Motor neuron (in vitro differentiated cells): ENCODE results near the gene TOP2B. TPM values are rescaled to one million over a fixed set of nuclear protein-coding genes. Genes with fewer than 3 reads are reported as not detected.

Experiments
- ATAC-seq, 8 experiments: fragments of 200-7000 bp; cut with Tn5 transposase; replicated peaks in 6 of 8; 2 replicates each; pipeline ENCODE4 v1.8.0; 2021; ENCODE audit warnings: mild to moderate bottlenecking in 8 of 8, moderate library complexity in 8 of 8
- H3K27ac ChIP-seq, 2 donors: fragments of 250-450 bp; sonication (Bioruptor Pico); 2 replicates each; pipeline ENCODE4 v1.9.0; 2021; ENCODE audit warnings: antibody characterized with exemption in 2 of 2, mild to moderate bottlenecking in 2 of 2, moderate library complexity in 1 of 2
- H3K4me1 ChIP-seq, 2 donors: fragments of 250-450 bp; sonication (Bioruptor Pico); replicated peaks in 1 of 2; 2 replicates each; pipeline ENCODE4 v1.6.1; 2021; ENCODE audit warnings: antibody characterized with exemption in 2 of 2, mild to moderate bottlenecking in 2 of 2, moderate library complexity in 1 of 2
- H3K4me3 ChIP-seq, 5 donors: fragments of 250-450 bp; sonication (Bioruptor Pico); 2 replicates each; pipeline ENCODE4 v1.9.0; 2021; ENCODE audit warnings: antibody characterized with exemption in 5 of 5, mild to moderate bottlenecking in 5 of 5, moderate library complexity in 4 of 5
- WGBS, 10 experiments: fragments of 450-650 bp; shearing (Covaris generic); methylation state at CpG; one replicate each; pipeline ENCODE4 v1.0.0; 2022; 5-methylcytosine and 5-hydroxymethylcytosine counted together
- in situ Hi-C, 9 experiments: fragments of 400-800 bp; cut with MboI; loops; one replicate each; pipeline ENCODE4 v1.15.0; 2021; ENCODE audit warnings: low sequenced_read_pairs in 9 of 9, low pct_unique_long_range_greater_than_20kb in 2 of 9; ENCODE audit not compliant: unreplicated experiment in 9 of 9
- total RNA-seq, 8 experiments: library from RNA; unstranded; fragments of 300-600 nt; gene quantifications; 2 replicates each; pipeline versions ENCODE4 v1.2.3 to v1.2.4, GENCODE V29; 2022

TOP2B gene
- total RNA-seq, 8 experiments from 2014 or later: 149 to 271 (median 208) TPM

GRCh38 chr3:25593001-25593400, 71.7 kb downstream of the TOP2B start:
- no peak for ATAC-seq
- no peak overlapping the region for H3K27ac ChIP-seq
- in situ Hi-C loops: loop anchor here in 4 of 9 experiments (25.0 kb wide), 5 partner anchors 306 to 831 kb away; no protein-coding TSS in a partner anchor
- H3K4me3 ChIP-seq: no peak overlapping the region
- H3K4me1 ChIP-seq: peaks cover 6 to 10% of the 10 kb centered on the region in 2 donors

DNA sequence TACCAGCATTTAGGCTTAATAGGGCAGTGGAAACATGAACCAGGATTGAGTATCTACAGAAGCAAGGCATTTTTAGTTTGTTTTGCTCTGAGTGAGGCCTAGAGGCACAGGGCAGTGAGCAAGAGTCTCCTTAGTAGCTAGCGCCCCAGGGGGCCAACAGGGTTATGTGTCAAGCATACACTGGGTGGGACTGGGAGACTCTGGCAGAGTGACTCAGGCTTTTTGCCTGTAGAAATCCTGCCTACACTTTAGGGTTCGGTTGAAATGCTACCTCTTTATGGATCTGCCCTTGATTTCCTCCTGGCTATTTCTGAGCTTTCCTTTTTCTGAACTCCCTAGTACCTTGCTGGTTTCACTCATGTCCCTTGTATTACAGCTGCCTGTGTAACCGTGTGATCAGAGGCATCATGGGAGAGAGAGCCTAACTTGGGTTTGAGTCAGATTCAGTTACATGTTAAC, 72.2 kb downstream of the TOP2B start:
- in situ Hi-C loops: loop anchor here in 4 of 9 experiments (25.0 kb wide), 5 partner anchors 305 to 830 kb away; no protein-coding TSS in a partner anchor
- no peak overlapping the region for H3K27ac ChIP-seq
- peaks cover 6 to 10% of the 10 kb centered on the region in 2 donors for H3K4me1 ChIP-seq
- peak; percentile 65 to 90 (median 80) for ATAC-seq
- WGBS, 10 experiments: 0 to 100% (median 36%) methylated on average over 1 to 2 of the region's 3 CpGs; no CpG with 5 or more reads in 4 of the 10 experiments
- no peak overlapping the region for H3K4me3 ChIP-seq

DNA sequence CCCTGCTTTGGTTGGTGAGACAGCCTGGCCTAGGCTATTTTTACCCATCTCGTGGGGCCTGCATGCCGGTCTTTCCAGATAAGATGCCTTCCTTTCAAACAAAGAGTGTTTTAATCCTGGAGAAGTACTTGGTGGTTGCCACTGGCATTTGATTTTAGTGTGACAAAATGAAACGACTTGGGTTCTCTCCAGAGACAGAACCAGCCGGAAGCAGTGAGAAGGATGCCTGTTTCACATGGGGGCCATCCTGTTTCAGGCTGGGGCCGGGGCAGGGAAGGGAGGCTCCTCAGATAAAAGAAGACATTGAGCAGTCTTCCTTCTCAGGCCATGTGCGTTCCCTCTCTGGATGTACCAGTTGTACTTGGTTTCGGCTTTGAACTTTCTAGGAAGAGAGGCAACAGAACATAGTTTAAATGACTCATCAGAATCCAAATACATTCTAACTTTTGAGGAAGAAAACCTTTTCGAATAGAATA, 74.9 kb downstream of the TOP2B start:
- ATAC-seq: no peak
- no peak overlapping the region for H3K4me3 ChIP-seq
- WGBS, 10 experiments: 63 to 100% (median 88%) methylated on average over 1 to 8 of the region's 8 CpGs; no CpG with 5 or more reads in 1 of the 10 experiments
- H3K4me1 ChIP-seq: peaks cover 6 to 14% of the 10 kb centered on the region in 2 donors
- no peak overlapping the region for H3K27ac ChIP-seq
- in situ Hi-C loops: loop anchor here in 5 of 9 experiments (10.0 to 25.0 kb wide), 6 partner anchors 303 to 828 kb away; no protein-coding TSS in a partner anchor

DNA sequence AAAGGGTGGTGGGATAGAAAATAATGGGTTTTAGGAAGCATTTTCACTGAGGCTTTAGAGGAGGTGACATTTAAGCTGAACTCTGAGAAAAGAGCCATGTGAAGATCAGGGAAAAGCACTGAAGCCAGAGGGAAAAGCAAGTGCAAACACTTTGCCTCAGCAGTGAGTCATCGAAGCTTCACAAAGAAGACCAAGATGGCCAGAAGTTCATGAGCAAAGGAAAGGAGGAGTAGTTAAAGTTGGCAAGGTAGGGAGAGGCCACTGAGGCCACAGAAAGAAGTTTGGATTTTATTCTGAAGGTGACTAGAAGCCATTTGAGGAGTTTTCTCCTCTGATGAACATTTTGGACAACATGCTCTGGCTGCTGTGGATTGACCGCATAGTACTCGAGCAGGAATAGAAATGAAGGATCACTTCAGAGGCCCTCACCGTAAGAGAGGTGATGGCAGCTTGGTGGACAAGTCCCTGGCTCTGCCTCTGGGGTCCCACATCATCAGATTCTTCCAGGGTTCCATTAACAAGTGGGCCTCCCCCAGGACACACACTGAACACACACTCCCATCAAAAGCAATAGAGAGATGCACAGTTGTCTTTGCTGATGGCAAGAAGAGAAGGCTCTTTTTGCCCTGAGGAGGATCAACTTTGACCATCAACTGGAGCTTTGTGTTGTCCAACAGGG, 75.5 kb downstream of the TOP2B start:
- WGBS, 10 experiments: 71 to 100% (median 97%) methylated on average over 1 to 4 of the region's 4 CpGs; no CpG with 5 or more reads in 1 of the 10 experiments
- no peak for ATAC-seq

GRCh38 chr3:25588441-25589103, 76.1 kb downstream of the TOP2B start:
- Histone ChIP-seq H3K27ac (no peak overlapping the region), H3K4me1 (peaks cover 2 to 11% of the 10 kb centered on the region in 2 donors), H3K4me3 (no peak overlapping the region)
- no peak for ATAC-seq
- 53 to 100% (median 90%) methylated on average over 2 to 7 of the region's 8 CpGs for WGBS, 10 experiments
- in situ Hi-C loops: loop anchor here in 5 of 9 experiments (10.0 to 25.0 kb wide), 6 partner anchors 301 to 826 kb away; no protein-coding TSS in a partner anchor

More for the DNA sequence above, 75.5 kb downstream of the TOP2B start:
- H3K4me1 ChIP-seq: peaks cover 6 to 14% of the 10 kb centered on the region in 2 donors
- no peak overlapping the region for H3K4me3 ChIP-seq
- no peak overlapping the region for H3K27ac ChIP-seq
- in situ Hi-C loops: loop anchor here in 5 of 9 experiments (10.0 to 25.0 kb wide), 6 partner anchors 302 to 827 kb away; no protein-coding TSS in a partner anchor

DNA sequence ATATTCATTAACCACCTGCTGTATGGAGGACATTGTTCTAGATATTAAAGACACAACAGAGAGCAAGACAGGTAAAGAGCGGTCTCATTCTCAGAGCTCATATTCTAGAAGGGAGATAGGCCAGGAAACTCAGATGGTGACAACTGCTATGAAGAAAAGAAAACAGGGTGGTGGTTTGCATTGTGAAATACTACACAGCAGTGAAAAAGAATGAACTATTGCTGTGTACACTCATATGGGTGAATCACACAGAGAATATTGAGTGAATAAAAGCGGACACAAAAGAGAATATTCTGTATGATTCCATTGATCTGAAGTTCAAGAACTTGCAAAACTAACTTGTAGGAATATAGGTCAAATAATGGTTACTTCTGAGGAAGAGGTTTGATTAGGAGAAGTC, 76.7 kb downstream of the TOP2B start:
- Histone ChIP-seq H3K4me3 (no peak overlapping the region), H3K27ac (no peak overlapping the region), H3K4me1 (peaks cover 0 to 7% of the 10 kb centered on the region in 2 donors)
- in situ Hi-C loops: loop anchor here in 5 of 9 experiments (10.0 to 25.0 kb wide), 6 partner anchors 301 to 826 kb away; no protein-coding TSS in a partner anchor
- no peak for ATAC-seq
- WGBS, 10 experiments: 0 to 100% (median 92%) methylated on average over 1 to 2 of the region's 2 CpGs; no CpG with 5 or more reads in 1 of the 10 experiments

DNA sequence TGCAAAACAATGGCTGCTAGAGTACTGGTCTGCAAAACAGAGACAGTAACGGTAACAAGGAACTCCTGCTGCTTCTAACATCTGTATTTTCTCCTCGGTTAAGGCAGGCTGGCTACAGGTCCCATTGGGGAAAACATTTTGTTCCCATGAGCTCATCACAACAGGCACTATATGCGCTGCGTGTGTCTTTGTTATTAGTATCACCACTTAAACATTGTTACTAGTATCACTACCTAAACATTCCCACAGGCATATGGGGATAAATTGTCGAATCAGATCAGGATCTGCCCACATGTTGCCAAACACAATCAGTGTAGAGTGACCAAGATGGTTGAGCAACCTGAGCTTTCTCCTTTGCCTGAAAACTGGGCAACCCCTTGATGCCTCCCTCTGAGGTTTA, 77.2 kb downstream of the TOP2B start:
- Histone ChIP-seq H3K27ac (no peak overlapping the region), H3K4me1 (peaks cover 0 to 7% of the 10 kb centered on the region in 2 donors), H3K4me3 (no peak overlapping the region)
- in situ Hi-C loops: loop anchor here in 5 of 9 experiments (10.0 to 25.0 kb wide), 6 partner anchors 300 to 825 kb away; no protein-coding TSS in a partner anchor
- no peak for ATAC-seq
- 61 to 100% (median 95%) methylated on average over 1 to 5 of the region's 5 CpGs; no CpG with 5 or more reads in 1 of the 10 experiments for WGBS, 10 experiments

DNA sequence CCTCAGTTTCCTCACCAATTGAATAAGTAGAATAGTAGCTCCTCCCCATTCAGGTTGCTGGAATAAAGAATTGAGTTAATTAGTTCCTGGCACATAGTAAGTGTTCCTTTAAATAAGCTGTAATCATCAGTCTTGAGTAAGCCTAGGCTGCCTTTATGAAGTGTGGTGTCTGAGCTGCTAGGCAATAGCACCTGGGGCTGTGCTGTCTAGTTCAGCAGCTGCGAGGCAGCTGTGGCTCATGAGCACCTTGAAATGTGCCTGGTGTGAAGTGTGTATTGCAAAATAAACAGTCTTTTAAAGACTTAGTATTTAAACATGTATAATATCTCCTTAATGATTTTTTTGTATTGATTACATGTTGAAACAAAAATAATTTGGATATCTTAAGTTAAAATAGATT, 77.6 kb downstream of the TOP2B start:
- H3K4me1 ChIP-seq: peaks cover 0 to 4% of the 10 kb centered on the region in 2 donors
- H3K4me3 ChIP-seq: no peak overlapping the region
- WGBS, 10 experiments: 80 to 100% (median 86%) methylated on average over 1 of the region's 1 CpG; no CpG with 5 or more reads in 5 of the 10 experiments
- in situ Hi-C loops: loop anchor here in 5 of 9 experiments (10.0 to 25.0 kb wide), 6 partner anchors 300 to 825 kb away; no protein-coding TSS in a partner anchor
- H3K27ac ChIP-seq: no peak overlapping the region
- ATAC-seq: peak in 1 of 8 experiments; percentile 23

DNA sequence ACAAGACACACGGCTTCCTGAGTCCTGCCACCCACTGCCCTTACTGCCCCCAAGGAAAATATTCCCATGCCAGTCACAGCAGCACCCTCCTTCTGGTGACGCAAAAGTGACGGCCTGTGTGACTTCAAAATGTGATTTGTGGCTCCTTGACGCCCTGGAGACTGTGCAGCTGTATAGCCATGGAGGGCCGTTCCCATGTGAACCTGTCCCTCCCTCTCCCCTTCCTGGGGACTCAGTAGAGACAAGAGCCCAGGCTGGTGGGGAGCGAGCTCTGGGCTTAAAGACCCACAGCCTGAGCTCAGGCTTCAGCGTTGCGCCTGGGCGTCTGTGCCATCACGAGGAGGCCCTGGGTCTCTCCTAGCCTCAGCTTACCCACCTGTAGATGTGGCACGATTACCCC, 78.2 kb downstream of the TOP2B start:
- Histone ChIP-seq H3K4me1 (peaks cover 0 to 4% of the 10 kb centered on the region in 2 donors), H3K4me3 (no peak overlapping the region), H3K27ac (peak overlapping the region in 1 of 2 donors; percentile 15)
- 80 to 100% (median 83%) methylated on average over 1 to 4 of the region's 11 CpGs; no CpG with 5 or more reads in 7 of the 10 experiments for WGBS, 10 experiments
- ATAC-seq: peak in 1 of 8 experiments; percentile 87
- in situ Hi-C loops: loop anchor here in 5 of 9 experiments (10.0 to 25.0 kb wide), 6 partner anchors 299 to 824 kb away; no protein-coding TSS in a partner anchor

DNA sequence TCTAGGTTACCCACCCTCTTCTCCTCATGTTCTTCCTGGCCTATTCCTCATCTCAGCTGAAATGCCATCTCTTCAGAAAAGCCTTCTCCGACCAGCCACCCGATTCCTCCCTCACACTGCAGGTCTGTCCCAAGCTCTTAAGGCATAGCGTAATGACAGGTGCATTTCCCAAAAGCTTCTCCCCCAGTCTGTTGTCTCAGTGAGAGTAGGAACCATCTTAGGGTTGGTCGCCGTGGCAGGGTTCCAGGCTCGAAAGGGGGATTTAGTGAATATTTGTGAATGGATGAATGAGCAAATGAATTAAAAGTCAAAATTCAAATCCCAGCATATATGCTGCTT, 78.6 kb downstream of the TOP2B start:
- no peak overlapping the region for H3K27ac ChIP-seq
- 94 to 100% (median 99%) methylated on average over 1 to 5 of the region's 6 CpGs; no CpG with 5 or more reads in 6 of the 10 experiments for WGBS, 10 experiments
- in situ Hi-C loops: loop anchor here in 5 of 9 experiments (10.0 to 25.0 kb wide), 6 partner anchors 299 to 824 kb away; no protein-coding TSS in a partner anchor
- no peak overlapping the region for H3K4me3 ChIP-seq
- ATAC-seq: no peak
- peaks cover 0 to 4% of the 10 kb centered on the region in 2 donors for H3K4me1 ChIP-seq

DNA sequence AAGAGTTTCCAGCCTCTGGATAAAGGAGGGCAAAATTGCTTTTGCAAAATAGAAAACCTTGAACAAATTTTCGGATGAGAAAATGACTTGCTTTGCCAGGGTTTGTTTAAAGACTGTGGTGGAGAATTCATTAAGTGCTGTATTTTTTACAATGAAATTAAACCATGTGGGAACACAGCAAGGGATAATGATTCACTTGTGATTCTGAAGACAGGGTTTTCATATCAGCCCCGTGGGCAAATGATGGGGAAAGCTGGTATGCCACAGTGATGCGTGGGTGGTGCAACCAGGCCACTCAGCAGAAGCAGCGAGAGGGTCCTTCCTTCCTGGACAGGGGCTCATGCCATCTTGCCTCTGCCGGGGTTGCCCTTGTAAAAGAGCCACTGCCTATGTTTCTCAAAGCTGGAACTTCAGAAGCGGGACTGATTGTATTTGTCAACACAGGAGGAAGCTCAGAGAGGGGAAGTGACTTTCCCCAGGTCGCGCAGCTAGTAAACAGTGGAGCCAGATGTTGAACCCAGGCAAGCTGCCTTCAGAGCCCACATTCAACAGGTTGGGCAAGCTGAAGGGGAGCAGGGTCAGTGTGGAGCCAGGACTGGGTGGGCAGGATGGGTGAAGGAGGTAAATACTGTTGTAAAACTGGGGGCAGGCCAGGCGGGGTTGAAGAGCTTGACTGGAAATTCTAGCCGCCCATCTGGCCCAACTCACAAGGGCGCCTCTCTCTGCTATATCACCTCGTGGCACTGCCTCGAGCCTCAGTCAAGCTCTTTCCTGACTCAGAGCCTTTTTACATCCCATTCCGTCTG, 79.1 kb downstream of the TOP2B start:
- in situ Hi-C loops: loop anchor here in 5 of 9 experiments (10.0 to 25.0 kb wide), 6 partner anchors 298 to 823 kb away; no protein-coding TSS in a partner anchor
- no peak for ATAC-seq
- H3K4me3 ChIP-seq: no peak overlapping the region
- 50 to 98% (median 94%) methylated on average over 4 to 12 of the region's 14 CpGs; no CpG with 5 or more reads in 3 of the 10 experiments for WGBS, 10 experiments
- H3K4me1 ChIP-seq: peaks cover 0 to 4% of the 10 kb centered on the region in 2 donors
- H3K27ac ChIP-seq: no peak overlapping the region
